Pulmonary artery endothelial cell (primary cell): ENCODE measurements around the gene CCDC27. TPM values are rescaled to one million over a fixed set of nuclear protein-coding genes. Genes with fewer than 3 reads are reported as not detected.
"Not testable (repeated sequence)": the region's sequence is repeated elsewhere in the genome, so short reads cannot be mapped to it uniquely, and the experiment has no call there.

Experiments
- DNase-seq: peaks from one replicate; pipeline ENCODE4 v3.0.0-alpha.2; 2011; ENCODE audit warnings: low read depth, low spot score
- total RNA-seq: library from RNA; depleted of rRNA; stranded (reverse); fragments of >200 nt; gene quantifications from 2 replicates; pipeline ENCODE4 v1.2.3, GENCODE V29; 2014

CCDC27 gene
- total RNA-seq, 1 donor from 2014 or later: not detected

- DNase-seq: no peak
Observed at GRCh38 chr1:3735688-3736087, 16.6 kb upstream of the CCDC27 start.

GRCh38 chr1:3736131-3736561 is 16.1 kb upstream of the CCDC27 start:
- no peak for DNase-seq

- no peak for DNase-seq
Observed at GRCh38 chr1:3736708-3737107, 15.5 kb upstream of the CCDC27 start.

- no peak for DNase-seq
Observed at GRCh38 chr1:3738943-3739342, 13.3 kb upstream of the CCDC27 start.

GRCh38 chr1:3740042-3740441 is 12.2 kb upstream of the CCDC27 start:
- no peak for DNase-seq

- DNase-seq: no peak
Observed at GRCh38 chr1:3740752-3741151, 11.5 kb upstream of the CCDC27 start.

- no peak for DNase-seq
Observed at GRCh38 chr1:3741566-3742438, 10.4 kb upstream of the CCDC27 start.

- DNase-seq: no peak
Observed at GRCh38 chr1:3742439-3743298, 9.6 kb upstream of the CCDC27 start.

- DNase-seq: no peak
Observed at GRCh38 chr1:3743421-3743820, 8.8 kb upstream of the CCDC27 start.

- DNase-seq: no peak
Observed at GRCh38 chr1:3743826-3744225, 8.4 kb upstream of the CCDC27 start.

GRCh38 chr1:3744646-3745045 is 7.6 kb upstream of the CCDC27 start:
- DNase-seq: no peak

- DNase-seq: no peak
Observed at GRCh38 chr1:3745071-3745470, 7.2 kb upstream of the CCDC27 start.

- no peak for DNase-seq
Observed at GRCh38 chr1:3745590-3746381, 6.5 kb upstream of the CCDC27 start.

- DNase-seq: no peak
Observed at GRCh38 chr1:3746389-3746829, 5.8 kb upstream of the CCDC27 start.

- DNase-seq: no peak
Observed at GRCh38 chr1:3746830-3747521, 5.3 kb upstream of the CCDC27 start.

- no peak for DNase-seq
Observed at GRCh38 chr1:3747522-3747848, 4.8 kb upstream of the CCDC27 start.

GRCh38 chr1:3747903-3748302 is 4.3 kb upstream of the CCDC27 start:
- no peak for DNase-seq

GRCh38 chr1:3748316-3748900 is 3.8 kb upstream of the CCDC27 start:
- DNase-seq: not testable (repeated sequence)

- DNase-seq: no peak
Observed at GRCh38 chr1:3749512-3749911, 2.7 kb upstream of the CCDC27 start.

GRCh38 chr1:3750741-3751140 is 1.5 kb upstream of the CCDC27 start:
- no peak for DNase-seq
